Trophoblast cell (in vitro differentiated cells and primary cell): ENCODE data around the gene NUP43.

ENCODE experiments used
- DNase-seq, 2 donors: peaks; one replicate each; pipeline ENCODE4 v3.0.0-alpha.2; 2016
- H2AFZ ChIP-seq: 2 replicates; pipeline ENCODE4 v1.6.1; 2013; ENCODE audit warnings: low read length, moderate library complexity, mild to moderate bottlenecking; ENCODE audit not compliant: insufficient read depth, poor library complexity
- H2AK5ac ChIP-seq: 2 replicates; pipeline ENCODE4 v1.6.1; 2013; ENCODE audit warnings: mild to moderate bottlenecking, low read length
- H2BK120ac ChIP-seq: 2 replicates; pipeline ENCODE4 v1.6.1; 2013; ENCODE audit warnings: low read length, mild to moderate bottlenecking, moderate library complexity; ENCODE audit not compliant: insufficient read depth, poor library complexity
- H2BK12ac ChIP-seq: 2 replicates; pipeline ENCODE4 v1.6.1; 2013; ENCODE audit warnings: mild to moderate bottlenecking, low read length, moderate library complexity
- H2BK5ac ChIP-seq: 2 replicates; pipeline ENCODE4 v1.6.1; 2013; ENCODE audit warnings: low read length, low read depth, moderate library complexity, mild to moderate bottlenecking; ENCODE audit not compliant: poor library complexity
- H3K14ac ChIP-seq: 2 replicates; pipeline ENCODE4 v1.6.1; 2013; ENCODE audit warnings: mild to moderate bottlenecking, low read length
- H3K18ac ChIP-seq: 2 replicates; pipeline ENCODE4 v1.6.1; 2013; ENCODE audit warnings: mild to moderate bottlenecking, low read length
- H3K23ac ChIP-seq: 2 replicates; pipeline ENCODE4 v1.6.1; 2013; ENCODE audit warnings: low read length
- H3K27ac ChIP-seq: 2 replicates; pipeline ENCODE4 v1.5.1; 2013; ENCODE audit warnings: low read depth, mild to moderate bottlenecking, inconsistent platforms, low read length, moderate library complexity
- H3K27me3 ChIP-seq: 2 replicates; pipeline ENCODE4 v1.6.1; 2013; ENCODE audit warnings: inconsistent platforms, mild to moderate bottlenecking, low read length, moderate library complexity; ENCODE audit not compliant: insufficient read depth
- H3K36me3 ChIP-seq, 2 experiments: 1 replicate in 1 of 2; 2 replicates in 1 of 2; pipeline ENCODE4 v1.6.1; 2013; ENCODE audit warnings: low read length in 2 of 2, mild to moderate bottlenecking in 2 of 2, moderate library complexity in 1 of 2; ENCODE audit not compliant: insufficient read depth in 2 of 2, control insufficient read depth in 1 of 2
- H3K4ac ChIP-seq: 2 replicates; pipeline ENCODE4 v1.6.1; 2013; ENCODE audit warnings: low read depth, mild to moderate bottlenecking, low read length, moderate library complexity
- H3K4me1 ChIP-seq, 2 experiments: 1 replicate in 1 of 2; 2 replicates in 1 of 2; pipeline ENCODE4 v1.6.1; 2013; ENCODE audit warnings: low read length in 2 of 2, mild to moderate bottlenecking in 2 of 2, moderate library complexity in 1 of 2; ENCODE audit not compliant: insufficient read depth in 2 of 2, control insufficient read depth in 1 of 2
- H3K4me2 ChIP-seq: 2 replicates; pipeline ENCODE4 v1.6.1; 2013; ENCODE audit warnings: inconsistent platforms, mild to moderate bottlenecking, low read length, moderate library complexity
- H3K4me3 ChIP-seq: 2 replicates; pipeline ENCODE4 v1.5.1; 2013; ENCODE audit warnings: mild to moderate bottlenecking, low read depth, low read length, inconsistent platforms
- H3K79me1 ChIP-seq: one replicate; pipeline ENCODE4 v1.6.1; 2013; ENCODE audit warnings: low read length
- H3K79me2 ChIP-seq: 2 replicates; pipeline ENCODE4 v1.6.1; 2013; ENCODE audit warnings: low read length, mild to moderate bottlenecking; ENCODE audit not compliant: control insufficient read depth, insufficient read depth, poor library complexity
- H3K9ac ChIP-seq: 2 replicates; pipeline ENCODE4 v1.6.1; 2013; ENCODE audit warnings: mild to moderate bottlenecking, low read length
- H3K9me3 ChIP-seq: 2 replicates; pipeline ENCODE4 v1.6.1; 2013; ENCODE audit warnings: low read depth, mild to moderate bottlenecking, control low read depth, inconsistent platforms, low read length; ENCODE audit not compliant: insufficient read depth
- H4K12ac ChIP-seq: 2 replicates; pipeline ENCODE4 v1.6.1; 2013; ENCODE audit warnings: low read depth, mild to moderate bottlenecking, low read length, moderate library complexity
- H4K8ac ChIP-seq: 2 replicates; pipeline ENCODE4 v1.6.1; 2013; ENCODE audit warnings: low read depth, mild to moderate bottlenecking, low read length, moderate library complexity
- H4K91ac ChIP-seq: one replicate; pipeline ENCODE4 v1.6.1; 2013; ENCODE audit warnings: low read depth, mild to moderate bottlenecking, low read length, moderate library complexity
- WGBS: extraction: QIAGEN DNeasy Blood & Tissue Kit; methylation state at CpG from one replicate; pipeline ENCODE4 v1.1.7; 2013; ENCODE audit warnings: missing lambda C conversion rate; ENCODE audit not compliant: insufficient read length, insufficient coverage; ENCODE audit errors: extremely low coverage; 5-methylcytosine and 5-hydroxymethylcytosine counted together

The NUP43 gene

DNA sequence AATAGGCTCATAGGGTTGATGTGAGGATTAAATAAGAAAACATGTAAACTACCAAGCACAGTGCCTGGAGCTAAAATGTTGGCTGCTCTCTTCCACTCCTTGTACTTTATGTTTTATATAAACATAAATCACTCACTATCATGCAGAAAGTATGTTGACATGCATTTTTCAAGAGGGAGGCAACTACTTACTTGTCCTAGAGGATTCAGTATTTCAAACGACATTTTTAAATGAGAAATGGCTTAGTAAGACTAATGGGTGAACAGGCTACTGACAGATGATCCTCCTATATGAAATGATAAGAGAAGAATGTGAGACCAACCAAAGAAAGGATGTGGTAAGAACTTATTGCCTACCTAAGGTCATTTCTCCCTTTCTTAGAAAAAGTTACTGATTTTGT, 49.4 kb downstream of the NUP43 start:
- Histone ChIP-seq H4K8ac (no peak overlapping the region), H3K36me3 (peaks cover 17 to 18% of the 10 kb centered on the region in 2 experiments), H2AFZ (no peak overlapping the region), H3K4me3 (no peak overlapping the region), H3K18ac (no peak overlapping the region), H3K27me3 (no peaks in the 10 kb centered on the region), H2AK5ac (no peak overlapping the region), H4K12ac (no peak overlapping the region), H2BK5ac (no peak overlapping the region), H3K79me1 (no peaks in the 10 kb centered on the region), H3K14ac (no peak overlapping the region), H4K91ac (no peak overlapping the region), H3K9me3 (no peaks in the 10 kb centered on the region), H3K4ac (no peak overlapping the region), H3K9ac (no peak overlapping the region), H2BK12ac (no peak overlapping the region), H3K4me1 (no peaks in the 10 kb centered on the region), H3K23ac (no peak overlapping the region), H3K4me2 (no peak overlapping the region), H3K79me2 (no peaks in the 10 kb centered on the region), H3K27ac (no peak overlapping the region), H2BK120ac (no peak overlapping the region)
- no CpG with 5 or more reads among the region's 1 CpG for WGBS
- no peak for DNase-seq

DNA sequence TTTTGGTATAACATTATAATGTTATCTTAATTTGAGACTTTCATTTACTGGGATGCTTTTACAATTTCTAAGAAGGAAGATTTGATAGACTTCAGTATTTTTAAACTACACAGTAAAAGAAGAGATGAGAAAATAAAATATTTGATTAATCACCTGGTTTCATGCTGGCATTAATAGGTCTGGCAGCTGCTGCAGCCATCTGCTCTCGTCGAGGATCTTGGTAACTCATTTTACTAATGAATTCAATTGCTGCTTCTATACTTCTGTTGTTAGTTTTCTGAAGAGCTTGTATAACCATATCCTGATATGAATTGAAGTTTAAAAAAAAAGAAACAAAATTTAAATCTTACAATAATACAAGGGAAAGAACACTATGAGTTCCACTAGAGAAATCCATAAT, 51.4 kb downstream of the NUP43 start:
- Histone ChIP-seq H3K4ac (no peak overlapping the region), H3K18ac (no peak overlapping the region), H3K79me2 (no peaks in the 10 kb centered on the region), H3K23ac (no peak overlapping the region), H2BK12ac (no peak overlapping the region), H3K27me3 (no peaks in the 10 kb centered on the region), H3K4me2 (no peak overlapping the region), H3K9me3 (no peaks in the 10 kb centered on the region), H3K4me3 (no peak overlapping the region), H2BK120ac (no peak overlapping the region), H4K12ac (no peak overlapping the region), H2AK5ac (no peak overlapping the region), H3K14ac (no peak overlapping the region), H2AFZ (no peak overlapping the region), H3K9ac (no peak overlapping the region), H4K8ac (no peak overlapping the region), H4K91ac (no peak overlapping the region), H3K27ac (no peak overlapping the region), H2BK5ac (no peak overlapping the region), H3K36me3 (peaks cover 19 to 22% of the 10 kb centered on the region in 2 experiments), H3K4me1 (no peaks in the 10 kb centered on the region), H3K79me1 (no peaks in the 10 kb centered on the region)
- no CpG with 5 or more reads among the region's 2 CpGs for WGBS
- no peak for DNase-seq

DNA sequence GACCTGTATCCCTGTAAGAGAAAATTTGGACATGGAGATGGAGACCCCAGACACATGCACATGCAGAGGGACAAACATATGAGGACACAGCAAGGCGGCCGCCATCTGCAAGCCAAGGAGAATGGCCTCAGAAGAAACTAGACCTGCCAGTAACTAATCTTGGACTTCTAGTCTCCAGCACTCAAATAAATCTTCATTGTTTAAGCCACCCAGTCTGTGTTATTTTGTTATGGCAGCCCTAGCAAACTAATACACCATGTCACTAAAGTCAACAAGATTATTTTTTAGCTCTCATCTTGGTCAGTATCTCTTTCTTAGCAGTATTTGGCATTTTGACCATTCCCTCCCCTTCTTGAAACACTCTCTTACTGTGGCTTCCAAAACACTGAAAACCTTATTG, 55.1 kb downstream of the NUP43 start:
- Histone ChIP-seq H3K27ac (no peak overlapping the region), H3K27me3 (no peaks in the 10 kb centered on the region), H3K9ac (no peak overlapping the region), H2AK5ac (no peak overlapping the region), H3K36me3 (peaks cover 19 to 21% of the 10 kb centered on the region in 2 experiments), H3K79me1 (no peaks in the 10 kb centered on the region), H4K12ac (no peak overlapping the region), H3K23ac (no peak overlapping the region), H3K18ac (no peak overlapping the region), H2BK12ac (no peak overlapping the region), H3K79me2 (no peaks in the 10 kb centered on the region), H2BK120ac (no peak overlapping the region), H2AFZ (no peak overlapping the region), H4K8ac (no peak overlapping the region), H3K4me1 (no peaks in the 10 kb centered on the region), H3K9me3 (no peaks in the 10 kb centered on the region), H3K4me2 (no peak overlapping the region), H3K4ac (no peak overlapping the region), H4K91ac (no peak overlapping the region), H3K14ac (no peak overlapping the region), H2BK5ac (no peak overlapping the region), H3K4me3 (no peak overlapping the region)
- WGBS: no CpG with 5 or more reads among the region's 2 CpGs
- DNase-seq: no peak

DNA sequence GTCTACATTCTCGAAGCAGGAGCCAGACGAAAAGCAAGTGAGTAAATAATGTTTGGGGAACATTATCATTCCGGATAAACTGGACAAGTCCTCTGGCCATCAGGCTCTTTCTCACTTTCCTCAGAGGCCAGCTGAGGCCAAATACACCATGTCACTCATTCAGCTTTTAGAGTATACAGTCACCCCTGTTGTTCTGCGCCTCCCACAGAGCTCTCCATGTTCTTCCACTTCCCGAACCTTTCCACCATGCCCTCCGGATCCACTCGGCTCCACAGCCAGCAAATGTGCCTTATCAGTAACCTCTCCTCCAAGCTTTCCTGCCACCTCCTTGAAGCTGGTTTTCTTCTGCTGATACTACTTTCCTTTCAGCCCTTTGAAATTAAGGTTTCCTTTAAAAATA, 60.1 kb downstream of the NUP43 start:
- no CpG with 5 or more reads among the region's 7 CpGs for WGBS
- H3K14ac ChIP-seq: no peak overlapping the region
- no peak overlapping the region for H3K4me3 ChIP-seq
- no peak overlapping the region for H3K27ac ChIP-seq
- H2BK12ac ChIP-seq: no peak overlapping the region
- H3K18ac ChIP-seq: no peak overlapping the region
- no peak for DNase-seq
- no peaks in the 10 kb centered on the region for H3K79me2 ChIP-seq
- no peaks in the 10 kb centered on the region for H3K4me1 ChIP-seq
- H4K91ac ChIP-seq: no peak overlapping the region
- no peaks in the 10 kb centered on the region for H3K9me3 ChIP-seq
- H3K4ac ChIP-seq: no peak overlapping the region
- H3K27me3 ChIP-seq: no peaks in the 10 kb centered on the region
- H3K23ac ChIP-seq: no peak overlapping the region
- no peak overlapping the region for H3K9ac ChIP-seq
- H3K4me2 ChIP-seq: no peak overlapping the region
- H2BK5ac ChIP-seq: no peak overlapping the region
- no peak overlapping the region for H2AFZ ChIP-seq
- no peak overlapping the region for H2BK120ac ChIP-seq
- peaks cover 17% of the 10 kb centered on the region in 2 experiments for H3K36me3 ChIP-seq
- H3K79me1 ChIP-seq: no peaks in the 10 kb centered on the region
- no peak overlapping the region for H2AK5ac ChIP-seq
- no peak overlapping the region for H4K12ac ChIP-seq
- H4K8ac ChIP-seq: no peak overlapping the region
